HL-60 (cell line): ENCODE measurements around the gene SIAH3.

Source experiments
- DNase-seq, 2 experiments: peaks; one replicate each; pipeline ENCODE4 v3.0.0-alpha.2; 2010 to 2020; ENCODE audit warnings: low read depth in 1 of 2, low spot score in 1 of 2
- H3K27ac ChIP-seq: fragments of 250-450 bp; sonication (Bioruptor Pico); replicated peaks from 2 replicates; pipeline ENCODE4 v1.5.1; 2020; ENCODE audit warnings: mild to moderate bottlenecking, moderate library complexity
- H3K27me3 ChIP-seq: fragments of 250-450 bp; sonication (Bioruptor Pico); 2 replicates; pipeline ENCODE4 v1.5.1; 2021; ENCODE audit warnings: mild to moderate bottlenecking, moderate library complexity; ENCODE audit not compliant: insufficient read depth, poor library complexity, severe bottlenecking
- H3K4me3 ChIP-seq: replicated peaks from 2 replicates; pipeline ENCODE4 v1.5.1; 2011; ENCODE audit warnings: mild to moderate bottlenecking, control low read depth, low read length; ENCODE audit not compliant: insufficient read depth
- CTCF ChIP-seq: IDR thresholded peaks from one replicate; pipeline ENCODE4 v1.5.1; 2011; ENCODE audit warnings: low read length, control low read depth, inconsistent platforms; ENCODE audit not compliant: insufficient read depth
- GABPA ChIP-seq: IDR thresholded peaks from 2 replicates; pipeline ENCODE4 v1.6.1; 2012; ENCODE audit warnings: low read depth
- POLR2AphosphoS5 ChIP-seq: IDR thresholded peaks from 2 replicates; pipeline ENCODE4 v1.6.1; 2012; ENCODE audit warnings: low read depth
- REST ChIP-seq: IDR thresholded peaks from 2 replicates; pipeline ENCODE4 v1.6.1; 2012; ENCODE audit warnings: low read depth; ENCODE audit not compliant: insufficient replicate concordance
- SPI1 ChIP-seq: IDR thresholded peaks from 2 replicates; pipeline ENCODE4 v1.6.1; 2012; ENCODE audit warnings: low read depth, mild to moderate bottlenecking, borderline replicate concordance

SIAH3 gene

GRCh38 chr13:45792827-45793303 lies 58.7 kb downstream of the SIAH3 start:
- no peak for DNase-seq
- no peak for TF ChIP-seq CTCF
- no peak for TF ChIP-seq SPI1
- no peak for TF ChIP-seq GABPA
- Histone ChIP-seq H3K27ac (no peak overlapping the region), H3K27me3 (no peaks in the 10 kb centered on the region), H3K4me3 (no peak overlapping the region)

GRCh38 chr13:45788011-45788410 lies 63.5 kb downstream of the SIAH3 start:
- H3K27ac ChIP-seq = no peak overlapping the region
- no peak for DNase-seq
- H3K4me3 ChIP-seq = no peak overlapping the region
- no peaks in the 10 kb centered on the region for H3K27me3 ChIP-seq
- no peak for TF ChIP-seq CTCF
- TF ChIP-seq SPI1 = no peak
- no peak for TF ChIP-seq POLR2AphosphoS5
- TF ChIP-seq REST = no peak
- no peak for TF ChIP-seq GABPA

- no peaks in the 10 kb centered on the region for H3K27me3 ChIP-seq
- H3K27ac ChIP-seq = no peak overlapping the region
- no peak for TF ChIP-seq SPI1
- TF ChIP-seq CTCF = no peak
- no peak for TF ChIP-seq REST
- no peak for TF ChIP-seq POLR2AphosphoS5
- no peak for TF ChIP-seq GABPA
- DNase-seq = no peak
- H3K4me3 ChIP-seq = no peak overlapping the region
Observed at GRCh38 chr13:45787346-45787745, 64.2 kb downstream of the SIAH3 start.

- Histone ChIP-seq H3K27ac (no peak overlapping the region), H3K4me3 (no peak overlapping the region), H3K27me3 (no peaks in the 10 kb centered on the region)
- no peak for DNase-seq
- TF ChIP-seq CTCF = no peak
- TF ChIP-seq SPI1 = no peak
- no peak for TF ChIP-seq GABPA
- no peak for TF ChIP-seq POLR2AphosphoS5
- TF ChIP-seq REST = no peak
Observed at GRCh38 chr13:45786293-45786920, 65.1 kb downstream of the SIAH3 start.
